CD4-positive, alpha-beta T cell treated with Interleukin-10 for 1 hour (primary cell): ENCODE measurements around the gene DKKL1.
"Not testable (repeated sequence)": the region's sequence is repeated elsewhere in the genome, so short reads cannot be mapped to it uniquely, and the experiment has no call there.

Source experiments
- DNase-seq: peaks from one replicate; pipeline ENCODE4 v3.0.0-alpha.2; 2020

The DKKL1 gene

GRCh38 chr19:49364083-49364737 is 533 bp downstream of the DKKL1 start:
- no peak for DNase-seq

- no peak for DNase-seq
Observed at GRCh38 chr19:49366110-49366509, 2.4 kb downstream of the DKKL1 start.

- DNase-seq, result no peak
Observed at GRCh38 chr19:49368711-49369358, 5.2 kb downstream of the DKKL1 start.

GRCh38 chr19:49371184-49371583 is 7.5 kb downstream of the DKKL1 start:
- no peak for DNase-seq

GRCh38 chr19:49373174-49373573 is 9.5 kb downstream of the DKKL1 start:
- not testable (repeated sequence) for DNase-seq

- no peak for DNase-seq
Observed at GRCh38 chr19:49374665-49375434, 11.2 kb downstream of the DKKL1 start.

GRCh38 chr19:49378512-49378911 is 14.8 kb downstream of the DKKL1 start:
- DNase-seq, result no peak

- DNase-seq, result no peak
Observed at GRCh38 chr19:49380391-49380790, 16.7 kb downstream of the DKKL1 start.

- no peak for DNase-seq
Observed at GRCh38 chr19:49382639-49383038, 19.0 kb downstream of the DKKL1 start.

- no peak for DNase-seq
Observed at GRCh38 chr19:49383599-49383998, 19.9 kb downstream of the DKKL1 start.

GRCh38 chr19:49387936-49388372 is 24.3 kb downstream of the DKKL1 start, which contains the start of gene KASH5:
TSS of gene KASH5 (plus strand) at chr19:49388249. CDS start at chr19:49390884, 2,635 bp downstream.
- DNase-seq, result peak; percentile 92

GRCh38 chr19:49389406-49389805 is 25.7 kb downstream of the DKKL1 start:
- no peak for DNase-seq

GRCh38 chr19:49390131-49390928 is 26.7 kb downstream of the DKKL1 start:
- DNase-seq, result no peak

GRCh38 chr19:49390929-49391359 is 27.3 kb downstream of the DKKL1 start:
- DNase-seq, result no peak

- DNase-seq, result peak; percentile 84
Observed at GRCh38 chr19:49391581-49392399, 28.1 kb downstream of the DKKL1 start.

- no peak for DNase-seq
Observed at GRCh38 chr19:49393881-49394280, 30.2 kb downstream of the DKKL1 start.

GRCh38 chr19:49395581-49396407 is 32.1 kb downstream of the DKKL1 start:
- DNase-seq, result no peak

- DNase-seq, result no peak
Observed at GRCh38 chr19:49396738-49397505, 33.2 kb downstream of the DKKL1 start.

- no peak for DNase-seq
Observed at GRCh38 chr19:49398001-49398615, 34.4 kb downstream of the DKKL1 start.

- no peak for DNase-seq
Observed at GRCh38 chr19:49398931-49399330, 35.3 kb downstream of the DKKL1 start.
